ENCODE measurements around the gene KCTD21. TPM values are rescaled to one million over a fixed set of nuclear protein-coding genes. Genes with fewer than 3 reads are reported as not detected.

KCTD21 gene
- total RNA-seq, 1 experiment from 2014 or later: 3.0 TPM

- no peak for ATAC-seq
- CTCF ChIA-PET: no interaction called here
- no TSS peak for BruUV-seq (replicated peaks)
Measured at GRCh38 chr11:78210000-78210608, 21.7 kb upstream of the KCTD21 start.

GRCh38 chr11:78209478-78209877 lies 21.1 kb upstream of the KCTD21 start:
- ChIA-PET POLR2A (interaction anchor here (1.0 kb wide), 1 partner anchor 21 kb away, joined by 8 read pairs; the partner anchor contains the start of genes KCTD21 and USP35), RAD21 (ENCODE audit: low non-redundant PET in 1 of 2, low total read pairs in 2 of 2, uncharacterized antibody in 2 of 2, unreplicated experiment in 2 of 2) (no interaction called here), CTCF (no interaction called here)
- H3K9me2 ChIP-seq (ENCODE audit: insufficient read depth): no peaks in the 10 kb centered on the region
- no peak for DNase-seq (ENCODE audit: low read depth, low spot score)
- H3K4me2 ChIP-seq (ENCODE audit: low read length): no peak overlapping the region
- H3K27ac ChIP-seq (ENCODE audit: low read depth, low read length): no peak overlapping the region
- H3K4me3 ChIP-seq (replicated peaks in 1 of 2; ENCODE audit: low read depth in 1 of 2, low read length in 2 of 2): no peak overlapping the region
- BruUV-seq (replicated peaks): no TSS peak
- no peak overlapping the region for H2AFZ ChIP-seq (ENCODE audit: low read depth, low read length, poor library complexity, severe bottlenecking)
- H3K36me3 ChIP-seq (ENCODE audit: control insufficient read depth in 1 of 2, insufficient read depth in 2 of 2, low read length in 2 of 2): peaks cover 0 to 6% of the 10 kb centered on the region in 2 experiments; a peak in 1 of 4 replicates
- no peaks in the 10 kb centered on the region for H3K4me1 ChIP-seq (ENCODE audit: control insufficient read depth in 1 of 2, insufficient read depth in 2 of 2, low read length in 2 of 2)
- H3K9ac ChIP-seq (ENCODE audit: low read length): no peak overlapping the region
- intact Hi-C loops (cut with micrococcal nuclease): no loop called here
- H3K27me3 ChIP-seq (ENCODE audit: insufficient read depth, low read length): no peaks in the 10 kb centered on the region
- ATAC-seq: no peak
- H4K20me1 ChIP-seq (ENCODE audit: insufficient read depth): no peaks in the 10 kb centered on the region
- H3K9me3 ChIP-seq (ENCODE audit: control insufficient read depth in 1 of 2, insufficient read depth in 1 of 2, low read depth in 1 of 2, low read length in 2 of 2): no peaks in the 10 kb centered on the region
- no peaks in the 10 kb centered on the region for H3K79me2 ChIP-seq (ENCODE audit: insufficient read depth, low read length)
- no peak for TF ChIP-seq SP1 (IDR thresholded peaks at IDR 0.05; ENCODE audit: low read depth)
- TF ChIP-seq REST (IDR thresholded peaks at IDR 0.05; ENCODE audit: low read depth): no peak
- TF ChIP-seq ZNF274 (IDR thresholded peaks at IDR 0.05; ENCODE audit: low read depth, low read length): no peak
- no peak for TF ChIP-seq RAD21 (IDR thresholded peaks at IDR 0.05; ENCODE audit: low read depth)
- TF ChIP-seq ELF1 (IDR thresholded peaks at IDR 0.05; ENCODE audit: borderline replicate concordance, low read depth): no peak
- no peak for TF ChIP-seq ZFX (IDR thresholded peaks at IDR 0.05)
- TF ChIP-seq ZBTB33 (IDR thresholded peaks at IDR 0.05; ENCODE audit: extremely low read depth, insufficient replicate concordance, low read length): no peak
- TF ChIP-seq ATF3 (IDR thresholded peaks at IDR 0.05): no peak
- TF ChIP-seq CEBPB (IDR thresholded peaks at IDR 0.05; ENCODE audit: low read depth): no peak
- no peak for TF ChIP-seq FOSL1 (IDR thresholded peaks at IDR 0.05; ENCODE audit: low read depth)
- TF ChIP-seq YY1 (IDR thresholded peaks at IDR 0.05; ENCODE audit: extremely low read depth, insufficient replicate concordance, low read depth, low read length): no peak
- no peak for TF ChIP-seq CBX3 (IDR thresholded peaks at IDR 0.05; ENCODE audit: low read depth)
- no peak for TF ChIP-seq SIN3A (IDR thresholded peaks at IDR 0.05; ENCODE audit: low read depth)
- no peak for TF ChIP-seq POLR2A (IDR thresholded peaks at IDR 0.05; ENCODE audit: borderline replicate concordance, extremely low read depth, insufficient read depth, insufficient read length)

More at GRCh38 chr11:78210000-78210608, 21.7 kb upstream of the KCTD21 start:
- H3K79me2 ChIP-seq (ENCODE audit: insufficient read depth, low read length): no peaks in the 10 kb centered on the region
- no peaks in the 10 kb centered on the region for H3K4me1 ChIP-seq (ENCODE audit: control insufficient read depth in 1 of 2, insufficient read depth in 2 of 2, low read length in 2 of 2)
- H3K27me3 ChIP-seq (ENCODE audit: insufficient read depth, low read length): no peaks in the 10 kb centered on the region
- ChIA-PET POLR2A (interaction anchor here (1.0 kb wide), 1 partner anchor 22 kb away, joined by 8 read pairs; the partner anchor contains the start of genes KCTD21 and USP35), RAD21 (ENCODE audit: low non-redundant PET in 1 of 2, low total read pairs in 2 of 2, uncharacterized antibody in 2 of 2, unreplicated experiment in 2 of 2) (no interaction called here)
- H4K20me1 ChIP-seq (ENCODE audit: insufficient read depth): no peaks in the 10 kb centered on the region
- no peak for DNase-seq (ENCODE audit: low read depth, low spot score)
- H3K27ac ChIP-seq (ENCODE audit: low read depth, low read length): no peak overlapping the region
- H3K9me2 ChIP-seq (ENCODE audit: insufficient read depth): no peaks in the 10 kb centered on the region
- TF ChIP-seq SP1 (IDR thresholded peaks at IDR 0.05; ENCODE audit: low read depth) (no peak), EGR1 (IDR thresholded peaks at IDR 0.05; ENCODE audit: low read depth) (no peak), ZFX (IDR thresholded peaks at IDR 0.05) (no peak), POLR2AphosphoS5 (IDR thresholded peaks at IDR 0.05; ENCODE audit: low read depth, low read length) (no peak), CBX3 (IDR thresholded peaks at IDR 0.05; ENCODE audit: low read depth) (no peak), EZH2 (IDR thresholded peaks at IDR 0.05) (no peak)
- no peak overlapping the region for H3K4me2 ChIP-seq (ENCODE audit: low read length)
- no peaks in the 10 kb centered on the region for H3K9me3 ChIP-seq (ENCODE audit: control insufficient read depth in 1 of 2, insufficient read depth in 1 of 2, low read depth in 1 of 2, low read length in 2 of 2)
- H3K9ac ChIP-seq (ENCODE audit: low read length): no peak overlapping the region
- H2AFZ ChIP-seq (ENCODE audit: low read depth, low read length, poor library complexity, severe bottlenecking): no peak overlapping the region
- H3K36me3 ChIP-seq (ENCODE audit: control insufficient read depth in 1 of 2, insufficient read depth in 2 of 2, low read length in 2 of 2): peaks cover 0 to 6% of the 10 kb centered on the region in 2 experiments; a peak in 1 of 4 replicates
- no peak overlapping the region for H3K4me3 ChIP-seq (replicated peaks in 1 of 2; ENCODE audit: low read depth in 1 of 2, low read length in 2 of 2)
- intact Hi-C loops (cut with micrococcal nuclease): no loop called here

All from HCT116 (cell line).